Activated CD4-positive, CD25-positive, alpha-beta regulatory T cell treated with anti-CD3 and anti-CD28 coated beads, Interleukin-2, amount 50 U/mL, for 16 hours (primary cell): ENCODE results near the gene TRIM54.
"Not testable (repeated sequence)": the region's sequence is repeated elsewhere in the genome, so short reads cannot be mapped to it uniquely, and the experiment has no call there.

Experiments
- DNase-seq: peaks from one replicate; pipeline ENCODE4 v3.0.0-alpha.2; 2020; ENCODE audit warnings: low read depth, low spot score

The TRIM54 gene

DNA sequence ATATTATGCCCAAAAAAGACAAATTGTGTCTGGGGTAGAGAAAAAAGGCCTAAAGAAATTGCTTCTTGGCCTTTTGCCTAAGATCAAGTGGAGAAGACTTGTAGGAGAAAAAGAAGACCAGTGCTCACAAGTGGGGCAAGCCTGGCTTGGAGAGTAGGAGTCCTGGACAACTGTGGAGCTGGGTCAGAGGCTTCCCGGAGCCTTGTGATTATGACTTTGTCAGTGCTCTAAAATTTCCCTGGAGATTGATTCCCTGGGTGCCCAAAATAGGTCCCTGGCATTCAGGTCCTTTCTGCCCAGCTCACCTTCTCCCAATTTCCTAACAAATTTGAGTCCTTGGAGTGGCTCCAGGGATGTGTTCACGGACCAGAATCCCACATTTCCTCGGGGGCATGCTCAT, 787 bp upstream of the TRIM54 start:
- DNase-seq: no peak

DNA sequence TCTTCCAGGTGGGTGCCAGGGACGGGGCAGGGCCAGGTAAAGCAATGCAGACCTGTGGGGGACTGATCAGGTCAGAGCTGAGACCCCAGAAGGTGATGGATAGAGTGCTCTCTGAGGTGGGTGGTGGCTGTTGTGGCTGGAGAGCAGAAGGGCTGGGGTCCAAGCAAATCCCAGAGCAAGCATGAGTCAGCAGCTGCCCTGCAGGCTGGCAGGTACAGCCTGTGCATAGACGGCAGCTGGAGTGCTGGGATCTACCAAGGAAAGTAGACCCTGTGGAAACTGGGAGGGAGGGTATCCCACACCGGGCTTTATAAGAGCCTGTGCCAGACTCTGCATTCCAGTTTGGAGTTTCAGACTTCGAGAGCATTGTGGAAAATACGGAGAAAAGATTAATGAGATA, 663 bp downstream of the TRIM54 start:
- DNase-seq: no peak

DNA sequence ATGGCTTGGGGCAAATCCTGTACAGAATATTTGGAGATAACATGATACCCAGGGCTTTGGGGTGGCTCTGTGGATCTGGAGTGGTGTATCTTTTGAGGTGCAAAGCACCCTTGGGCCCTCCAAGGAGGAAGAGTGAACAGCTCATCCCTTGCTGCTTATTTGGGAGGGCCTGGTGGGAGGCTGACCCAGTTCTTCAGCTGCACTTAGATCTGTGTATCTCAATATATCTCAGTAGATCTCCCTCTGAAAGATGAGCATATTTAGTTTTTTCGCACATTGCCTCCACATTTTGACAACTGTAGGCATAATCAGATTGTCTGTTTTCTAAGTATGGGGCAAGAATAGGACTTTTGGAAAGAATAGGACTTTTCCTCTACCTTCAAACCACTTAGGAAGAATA, 2.8 kb downstream of the TRIM54 start:
- DNase-seq: no peak

DNA sequence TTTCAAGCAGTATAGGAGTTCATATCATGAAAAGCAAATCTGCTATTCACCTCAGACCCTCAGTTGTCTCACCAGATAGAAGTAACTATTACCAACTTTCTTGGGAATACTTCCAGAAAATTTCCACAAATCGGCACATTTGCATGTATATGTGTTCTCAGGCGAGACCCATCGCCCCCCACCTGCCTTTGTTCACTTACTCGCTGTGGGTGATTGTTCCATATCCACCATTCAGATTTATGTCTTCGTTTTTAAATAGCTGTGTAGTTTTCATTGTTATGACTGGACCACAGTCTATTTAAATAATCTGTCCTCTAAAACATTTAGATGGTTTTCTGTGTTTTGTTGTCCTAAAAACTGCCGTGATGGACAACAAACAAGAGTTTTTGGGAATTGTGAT, 3.3 kb downstream of the TRIM54 start:
- DNase-seq: no peak

DNA sequence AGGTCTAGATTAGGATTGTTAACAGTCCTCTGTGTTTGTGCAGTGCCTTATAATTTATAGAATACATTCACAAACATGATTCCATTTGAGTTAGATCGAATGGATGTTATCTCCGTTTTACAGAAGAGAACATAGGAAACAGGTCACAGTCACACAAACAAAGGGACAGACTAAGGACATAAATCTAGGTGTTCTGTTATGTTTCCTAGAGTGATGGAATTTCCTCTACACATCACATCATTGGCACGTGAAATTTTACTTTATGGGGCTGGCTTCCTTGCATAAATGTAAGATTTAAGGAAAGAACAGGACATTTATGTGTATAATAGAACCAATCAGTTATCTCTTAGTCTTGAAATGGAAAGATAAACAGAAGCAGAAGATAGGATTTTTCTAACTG, 6.4 kb downstream of the TRIM54 start:
- no peak for DNase-seq

DNA sequence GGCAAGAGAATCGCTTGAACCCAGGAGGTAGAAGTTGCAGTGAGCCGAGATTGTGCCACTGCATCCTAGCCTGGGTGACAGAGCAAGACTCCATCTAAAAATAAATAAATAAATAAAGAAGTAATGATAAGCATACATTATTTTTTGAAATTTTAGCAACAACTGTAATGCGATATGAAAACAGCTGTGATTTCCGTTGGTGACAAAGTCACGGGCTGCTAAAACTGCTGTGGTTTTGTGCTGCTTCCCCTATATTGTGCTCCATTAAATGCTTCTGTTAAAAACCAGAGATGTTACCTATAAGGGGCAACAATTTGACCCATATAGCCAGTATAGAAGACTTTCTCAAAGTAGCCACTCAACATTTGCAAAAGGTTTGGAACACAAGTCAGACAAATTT, 8.3 kb downstream of the TRIM54 start:
- DNase-seq: no peak

DNA sequence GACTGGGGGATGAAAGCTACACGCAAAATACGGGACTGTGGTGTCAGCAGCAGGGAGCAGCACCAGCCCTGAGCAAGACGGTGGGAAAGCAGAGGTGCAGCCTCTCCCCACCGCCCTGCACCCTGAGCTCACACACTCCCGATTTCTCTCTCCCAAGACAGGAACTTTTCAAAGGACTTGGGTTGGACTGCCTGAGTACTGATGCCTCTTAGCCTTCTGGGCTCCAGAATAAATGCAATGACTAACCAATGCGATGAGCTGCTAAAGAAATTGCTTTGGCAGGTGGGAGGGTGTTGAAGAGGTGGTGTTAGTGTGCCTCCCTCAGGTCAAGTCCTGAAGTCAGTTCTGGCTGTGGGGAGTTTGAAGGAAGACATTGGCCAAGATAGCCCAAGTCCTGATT, 9.6 kb downstream of the TRIM54 start:
- no peak for DNase-seq

DNA sequence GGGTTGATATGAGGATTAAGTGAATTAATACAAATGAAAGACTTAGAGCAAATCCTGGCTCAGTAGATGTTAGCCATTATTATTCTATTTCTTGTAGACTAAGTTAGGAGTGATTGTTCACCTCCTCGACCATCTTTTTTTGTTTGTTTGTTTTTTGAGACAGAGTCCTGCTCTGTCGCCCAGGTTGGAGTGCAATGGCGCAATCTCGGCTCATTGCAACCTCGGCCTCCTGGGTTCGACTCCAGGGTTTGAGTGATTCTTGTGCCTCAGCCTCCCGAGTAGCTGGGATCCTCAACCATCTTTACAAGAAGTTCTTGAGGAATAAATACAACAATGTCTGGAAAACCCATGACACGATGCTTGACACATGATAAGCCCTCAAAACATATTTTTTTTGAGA, 12.7 kb downstream of the TRIM54 start:
- DNase-seq: no peak

DNA sequence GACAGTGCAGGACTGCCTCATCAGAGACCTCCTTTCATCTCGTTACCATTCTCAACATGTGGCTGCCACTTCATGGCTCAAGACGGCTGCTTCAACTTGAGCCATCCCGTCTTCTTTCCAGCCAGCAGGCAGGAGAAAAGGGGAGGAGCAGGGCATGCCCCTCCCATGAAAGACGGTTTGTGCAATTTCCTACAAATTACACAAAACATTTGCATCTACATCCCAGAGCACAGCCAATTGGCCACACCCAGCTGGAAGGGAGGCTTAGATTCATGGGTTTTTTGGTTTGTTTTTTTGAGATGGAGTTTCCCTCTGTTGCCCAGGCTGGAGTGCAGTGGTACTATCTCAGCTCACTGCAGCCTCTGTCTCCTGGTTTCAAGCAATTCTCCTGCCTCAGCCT, 14.3 kb downstream of the TRIM54 start:
- DNase-seq: no peak

DNA sequence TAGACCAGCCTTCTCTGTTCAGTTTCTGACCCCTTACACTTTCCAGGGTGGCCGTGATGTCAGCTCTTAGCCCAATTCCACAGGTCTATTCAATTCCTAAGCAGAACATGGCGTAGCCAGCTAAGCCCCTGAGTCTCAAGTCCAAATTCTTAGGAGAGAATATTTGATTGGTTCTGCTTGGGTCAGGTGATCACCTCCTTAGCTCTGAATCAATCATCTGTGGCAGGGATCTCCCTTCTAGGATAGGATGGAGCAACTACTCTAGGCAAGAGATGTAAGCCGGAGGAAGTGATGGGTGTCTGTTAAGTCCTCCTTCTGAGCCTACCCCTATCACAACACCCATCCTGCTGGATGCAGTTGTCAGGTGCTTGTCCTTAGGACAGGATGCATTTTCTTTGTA, 15.0 kb downstream of the TRIM54 start:
- DNase-seq: no peak

DNA sequence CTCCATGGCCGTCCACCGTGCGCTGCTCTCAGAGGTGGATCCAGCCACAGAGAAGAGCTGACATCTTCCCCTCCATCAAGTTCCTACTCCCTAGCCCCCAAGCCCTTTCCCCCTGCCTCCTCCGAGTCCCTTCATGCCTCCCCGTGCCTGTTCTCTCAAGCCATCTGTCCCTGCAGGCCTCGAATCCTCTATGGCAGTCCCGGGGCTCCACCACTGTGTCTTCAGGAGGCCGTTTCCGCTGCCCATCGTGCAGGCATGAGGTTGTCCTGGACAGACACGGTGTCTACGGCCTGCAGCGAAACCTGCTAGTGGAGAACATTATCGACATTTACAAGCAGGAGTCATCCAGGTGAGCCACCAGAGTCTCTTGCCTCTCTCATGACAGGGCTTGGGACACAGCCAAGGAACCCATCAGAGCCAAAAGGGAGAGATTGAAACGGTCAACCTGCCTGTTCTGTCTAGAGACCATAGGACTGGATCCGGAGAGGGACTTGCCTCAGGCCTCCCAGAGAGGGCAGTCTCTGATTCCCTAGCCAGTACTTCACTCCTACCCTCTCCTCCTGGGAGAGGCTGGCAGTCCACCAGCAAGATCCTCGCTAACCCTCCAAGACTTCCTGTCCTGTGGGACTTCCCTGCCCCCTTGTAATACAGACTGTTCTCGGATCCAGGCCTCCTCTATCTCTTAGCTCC, 16.3 kb downstream of the TRIM54 start:
- no peak for DNase-seq

DNA sequence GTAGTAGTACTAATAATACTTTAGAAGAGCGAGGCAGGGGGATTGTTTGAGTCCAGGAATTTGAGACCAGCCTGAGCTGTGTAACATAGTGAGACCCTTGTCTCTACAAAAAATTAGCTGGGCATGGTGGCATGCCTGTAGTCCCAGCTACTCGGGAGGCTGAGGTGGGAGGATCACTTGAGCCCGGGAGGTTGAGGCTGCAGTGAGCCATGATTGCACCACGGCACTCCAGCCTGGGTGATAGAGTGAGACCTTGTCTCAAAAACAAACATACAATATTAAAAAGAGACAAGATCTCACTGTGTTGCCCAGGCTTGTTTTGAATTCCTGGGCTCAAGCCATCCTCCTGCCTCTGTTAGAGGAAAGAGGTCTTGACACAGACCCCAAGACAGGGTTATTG, 18.4 kb downstream of the TRIM54 start:
- DNase-seq: not testable (repeated sequence)

DNA sequence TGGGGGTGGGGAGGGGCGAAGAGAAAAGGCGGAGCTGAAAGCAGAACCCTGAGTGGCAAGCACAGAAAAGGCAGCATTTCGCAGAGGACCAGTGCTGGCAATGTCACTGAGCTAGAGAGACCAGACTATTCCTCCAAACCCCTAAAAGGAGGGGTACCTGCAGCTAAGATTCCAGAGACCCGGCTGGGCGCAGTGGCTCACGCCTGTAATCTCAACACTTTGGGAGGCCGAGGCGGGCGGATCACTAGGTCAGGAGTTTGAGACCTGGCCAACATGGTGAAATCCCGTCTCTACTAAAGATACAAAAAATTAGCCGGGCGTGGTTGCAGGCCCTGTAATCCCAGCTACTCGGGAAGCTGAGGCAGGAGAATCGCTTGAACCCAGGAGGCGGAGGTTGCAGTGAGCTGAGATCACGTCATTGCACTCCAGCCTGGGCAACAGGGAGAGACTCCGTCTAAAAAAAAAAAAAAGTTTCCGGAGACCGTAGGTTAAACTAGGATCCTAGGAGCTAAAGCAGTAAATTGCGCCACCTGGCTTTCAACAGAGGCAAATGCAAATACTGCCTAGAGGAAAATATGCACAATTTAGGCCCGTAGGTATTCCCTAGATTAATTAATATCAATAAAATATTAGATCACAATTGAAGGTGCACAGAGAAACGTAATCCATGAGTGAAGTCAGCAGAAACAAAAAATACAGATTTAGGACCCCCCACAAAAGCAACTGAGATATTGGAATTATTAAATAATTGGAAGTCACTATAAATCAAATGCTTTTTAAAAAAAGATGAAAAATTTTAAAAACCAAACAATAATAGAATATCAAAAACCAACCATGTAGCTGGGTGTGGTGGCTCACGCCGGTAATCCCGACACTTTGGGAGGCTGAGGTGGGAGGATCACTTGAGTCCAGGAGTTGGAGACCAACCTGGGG, 21.1 kb downstream of the TRIM54 start:
- no peak for DNase-seq

DNA sequence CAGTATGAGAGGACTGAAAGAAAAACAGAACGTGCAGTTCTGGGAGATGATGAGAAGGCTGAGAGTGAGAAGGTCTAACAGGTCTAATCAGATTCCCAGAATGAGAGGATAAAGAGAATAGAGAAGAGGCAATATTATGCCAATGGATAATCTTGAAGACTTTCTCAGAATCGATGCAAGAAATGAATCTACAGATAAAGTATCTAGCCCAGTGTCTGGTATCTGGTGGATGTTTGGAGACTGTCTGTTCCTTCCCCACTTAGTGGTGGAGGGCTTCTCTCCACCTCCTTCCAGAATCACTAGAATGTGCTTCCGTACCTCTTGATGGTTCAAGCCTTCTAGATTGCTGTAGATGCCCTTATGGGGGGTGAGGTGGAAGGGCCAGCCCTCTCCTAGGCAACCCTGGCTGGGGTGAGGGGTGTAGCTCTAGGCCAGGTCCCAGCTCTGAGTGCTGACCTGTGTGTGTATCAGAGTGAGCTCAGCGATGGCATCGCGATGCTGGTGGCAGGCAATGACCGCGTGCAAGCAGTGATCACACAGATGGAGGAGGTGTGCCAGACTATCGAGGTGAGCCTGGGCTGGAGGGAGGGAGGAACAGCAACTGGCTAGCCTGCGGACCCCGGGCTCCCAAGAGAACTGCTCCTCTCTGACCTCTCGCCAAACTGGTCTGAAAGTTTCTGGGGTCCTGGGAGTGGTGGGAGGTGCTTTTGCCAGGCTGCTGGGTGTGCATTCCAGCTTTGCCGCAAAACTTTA, 22.4 kb downstream of the TRIM54 start:
- DNase-seq: no peak

DNA sequence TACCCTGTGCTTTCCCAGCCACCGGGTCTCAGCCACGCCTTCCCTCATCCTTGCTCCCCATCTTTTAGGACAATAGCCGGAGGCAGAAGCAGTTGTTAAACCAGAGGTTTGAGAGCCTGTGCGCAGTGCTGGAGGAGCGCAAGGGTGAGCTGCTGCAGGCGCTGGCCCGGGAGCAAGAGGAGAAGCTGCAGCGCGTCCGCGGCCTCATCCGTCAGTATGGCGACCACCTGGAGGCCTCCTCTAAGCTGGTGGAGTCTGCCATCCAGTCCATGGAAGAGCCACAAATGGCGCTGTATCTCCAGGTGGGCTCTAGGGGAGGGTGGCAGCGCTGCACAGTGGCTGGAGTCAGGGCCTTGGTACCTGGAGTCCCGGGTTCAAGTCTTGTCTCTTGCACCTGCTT, 23.3 kb downstream of the TRIM54 start:
- no peak for DNase-seq

DNA sequence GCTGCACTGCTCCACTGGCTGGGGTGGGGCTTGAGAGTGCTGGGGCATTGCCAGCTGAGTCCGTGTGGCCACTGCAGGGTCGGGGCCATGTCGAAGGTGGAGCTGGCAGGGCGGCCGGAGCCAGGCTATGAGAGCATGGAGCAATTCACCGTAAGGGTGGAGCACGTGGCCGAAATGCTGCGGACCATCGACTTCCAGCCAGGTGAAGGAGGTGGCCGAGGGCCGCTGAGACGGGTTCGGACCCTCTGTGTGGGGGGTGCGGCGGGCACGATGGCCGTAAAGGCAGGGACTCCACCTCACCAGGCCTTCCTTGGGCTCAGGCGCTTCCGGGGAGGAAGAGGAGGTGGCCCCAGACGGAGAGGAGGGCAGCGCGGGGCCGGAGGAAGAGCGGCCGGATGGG, 23.9 kb downstream of the TRIM54 start:
- no peak for DNase-seq

DNA sequence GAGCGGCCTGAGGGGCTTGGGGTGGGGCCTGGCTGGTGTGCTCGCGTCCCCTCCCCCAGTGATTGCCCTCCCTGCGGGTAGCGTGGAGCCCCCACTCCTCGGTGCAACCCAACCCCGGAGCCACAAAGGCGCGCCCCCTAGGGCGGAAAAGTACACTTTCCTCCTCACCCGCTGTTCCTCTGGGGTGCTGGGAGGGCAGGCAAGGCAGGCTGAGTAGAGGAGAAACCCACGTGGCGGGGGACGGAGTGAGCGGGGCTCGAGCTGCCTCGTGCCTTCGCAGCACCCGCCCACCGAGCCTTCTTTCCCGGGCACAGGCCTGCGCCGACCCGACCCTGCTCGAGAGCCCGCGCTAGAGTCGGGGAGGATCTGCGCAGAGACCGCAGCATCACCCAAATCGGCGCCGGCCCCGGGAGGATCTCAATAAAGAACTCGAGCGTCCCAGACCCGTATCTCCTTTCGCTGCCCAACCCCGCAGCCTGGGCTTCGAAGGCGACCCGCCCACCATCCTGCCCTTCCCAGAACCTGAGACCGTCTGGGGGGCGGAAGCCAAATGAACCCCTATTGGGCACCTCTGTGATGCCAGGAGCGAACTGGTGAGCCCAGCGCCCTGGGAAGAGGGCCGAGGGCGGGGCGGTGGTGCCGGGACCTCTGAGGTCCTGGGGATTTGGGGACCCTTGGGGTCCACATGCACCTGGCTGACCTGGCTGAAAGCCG, 24.5 kb downstream of the TRIM54 start:
- no peak for DNase-seq

DNA sequence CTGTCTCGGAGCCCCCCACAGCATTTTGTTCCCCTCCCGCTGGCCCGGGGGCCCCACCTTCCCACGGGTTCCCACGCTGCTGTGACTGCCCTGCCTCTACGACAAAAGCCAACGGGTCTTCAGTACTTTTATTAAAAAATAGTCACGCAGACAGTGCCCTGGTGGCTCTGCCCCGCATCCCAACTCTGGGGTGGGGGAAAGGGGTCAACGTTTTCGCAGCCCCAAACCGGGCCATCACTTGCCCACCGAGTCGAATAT, 25.0 kb downstream of the TRIM54 start:
- DNase-seq: no peak

DNA sequence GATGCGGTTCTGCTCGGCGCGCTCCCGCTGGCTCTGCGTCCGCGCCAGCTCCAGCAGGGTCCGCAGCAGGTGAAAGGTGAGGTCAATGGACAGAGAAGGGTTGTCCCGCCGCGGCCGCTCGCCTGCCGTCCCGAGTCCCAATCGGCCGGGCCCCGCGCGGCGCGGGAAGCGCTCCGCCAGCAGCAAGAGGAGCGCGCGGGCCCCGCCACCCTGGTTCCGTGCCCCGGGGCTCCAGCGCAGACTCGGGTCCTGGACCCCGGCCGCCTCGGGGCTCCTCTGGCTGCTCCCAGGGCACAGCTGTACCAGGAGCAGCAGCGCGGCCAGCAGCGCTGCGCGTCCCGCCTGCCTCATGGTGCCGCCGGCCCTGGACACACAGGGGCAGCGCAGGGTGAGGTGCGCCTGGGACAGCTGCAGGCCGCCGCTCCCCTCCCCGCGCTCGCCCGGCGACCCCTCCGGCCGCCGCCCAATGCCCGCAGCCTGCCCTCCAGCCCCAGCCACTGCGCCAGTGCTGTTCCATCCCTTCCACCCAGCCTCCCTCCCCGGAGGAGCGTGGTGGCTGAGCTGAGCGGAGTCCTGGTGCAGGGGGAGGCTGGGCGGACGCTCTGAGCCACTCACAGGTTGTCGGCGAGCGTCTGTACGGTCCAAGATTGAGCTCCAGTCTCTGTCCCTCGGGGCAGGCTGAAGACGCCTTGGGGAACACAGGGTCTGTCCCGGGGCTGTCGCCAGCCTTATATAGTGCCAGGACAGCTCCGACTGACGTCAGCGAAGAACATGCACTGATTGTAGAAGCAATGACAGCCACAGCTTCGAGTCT, 25.5 kb downstream of the TRIM54 start:
- DNase-seq: no peak

DNA sequence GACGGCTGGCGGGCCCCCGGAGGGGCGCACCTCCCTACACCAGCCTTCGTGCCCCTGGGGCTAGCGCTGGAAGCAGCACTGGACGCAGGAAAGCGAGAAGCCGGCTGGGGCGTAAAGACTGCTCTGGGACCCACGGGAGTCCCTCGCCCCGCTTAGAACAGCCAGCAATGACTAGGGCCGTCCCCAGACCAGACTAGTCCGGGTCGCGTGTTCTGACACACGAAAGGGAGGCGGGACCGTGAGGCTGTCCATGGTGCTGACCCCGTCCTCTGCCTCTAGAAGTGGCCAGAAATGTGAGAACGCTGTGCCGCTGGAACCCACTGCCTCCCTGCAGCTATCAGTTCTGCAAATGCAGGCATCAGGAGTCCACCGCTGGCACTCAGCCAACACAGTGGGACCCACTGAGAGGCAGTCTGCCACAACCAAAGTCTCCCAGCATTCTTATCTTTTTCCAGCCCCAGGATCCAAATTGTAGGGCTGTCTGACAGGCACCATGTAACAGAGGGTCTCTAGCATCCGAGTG, 26.2 kb downstream of the TRIM54 start, which contains the start of gene UCN:
UCN (minus strand) TSS at position 87 of the 523 bp plus-strand sequence. CDS start 550 bp downstream, outside the sequence.
- DNase-seq: no peak

DNA sequence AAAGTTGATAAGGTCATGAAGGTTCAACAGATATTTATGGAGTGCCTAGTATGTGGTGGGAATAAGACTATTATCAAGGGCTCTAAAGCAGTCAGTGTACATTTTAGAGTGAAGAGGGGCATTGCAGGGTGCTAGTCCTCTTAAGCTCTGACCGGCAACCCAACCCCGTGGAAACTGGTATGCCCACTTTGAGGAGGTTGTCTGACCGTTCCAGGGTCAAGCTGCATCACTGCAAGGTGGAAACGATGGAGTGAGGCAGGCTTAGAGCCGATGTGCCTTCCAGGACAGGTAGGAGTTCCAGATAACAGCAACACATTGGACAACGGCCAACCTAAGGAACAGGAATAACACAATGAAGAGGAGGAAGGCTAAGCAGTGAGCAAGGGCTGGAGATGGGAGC, 27.4 kb downstream of the TRIM54 start:
- DNase-seq: no peak
